NCI-H510A treated with DMSO at 0.1 percent for 48 hours (cell line): Measurements from ENCODE around the gene TEDC1.

Source experiments
- DNase-seq: peaks from one replicate; lab custom pipeline; 2025; lab: John Stamatoyannopoulos, UW

TEDC1 gene

DNA sequence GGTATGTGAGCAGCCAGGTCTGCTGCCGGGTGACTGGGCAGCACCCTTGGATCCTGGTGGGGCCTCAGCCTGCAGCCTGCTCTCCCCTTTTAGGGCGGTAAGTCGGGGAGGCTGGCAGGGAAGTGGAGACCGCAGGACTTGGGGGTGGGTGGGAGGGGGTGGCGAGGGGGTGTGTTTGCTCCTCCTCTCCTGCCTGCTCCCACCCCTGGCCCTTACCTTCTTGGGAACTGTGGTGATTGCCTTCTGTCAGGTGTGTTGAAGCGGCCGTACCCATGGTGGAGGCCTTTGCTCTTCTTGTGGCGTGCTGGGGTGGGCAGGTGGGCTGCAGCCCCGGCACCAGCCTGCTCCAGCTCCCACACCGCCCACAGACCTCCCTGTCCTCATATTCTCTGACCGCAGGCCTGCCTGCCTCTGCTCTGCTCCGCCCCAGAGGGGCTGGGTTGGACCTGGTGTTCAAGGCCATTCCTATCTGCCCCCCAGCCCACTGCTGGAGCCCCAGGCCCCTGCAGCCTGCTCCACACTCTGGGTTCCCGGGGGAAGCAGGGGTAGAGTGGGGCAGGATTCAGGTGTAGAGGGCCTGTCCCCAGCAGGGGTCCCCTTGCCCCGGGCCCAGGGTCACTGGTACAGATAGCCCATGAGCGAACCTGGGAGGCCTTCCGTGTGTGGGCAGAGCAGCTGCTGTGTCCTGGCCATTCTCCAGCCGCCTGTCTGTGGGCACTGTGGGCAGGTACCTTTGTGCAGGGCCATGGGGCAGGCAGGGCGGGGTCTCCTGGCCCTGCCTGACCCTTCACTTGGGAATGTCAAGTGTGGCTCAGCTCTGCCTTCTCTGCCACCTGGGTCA is 5.2 kb downstream of the TEDC1 start:
- no peak for DNase-seq

GRCh38 chr14:105496831-105497591 is 6.0 kb downstream of the TEDC1 start:
- no peak for DNase-seq

DNA sequence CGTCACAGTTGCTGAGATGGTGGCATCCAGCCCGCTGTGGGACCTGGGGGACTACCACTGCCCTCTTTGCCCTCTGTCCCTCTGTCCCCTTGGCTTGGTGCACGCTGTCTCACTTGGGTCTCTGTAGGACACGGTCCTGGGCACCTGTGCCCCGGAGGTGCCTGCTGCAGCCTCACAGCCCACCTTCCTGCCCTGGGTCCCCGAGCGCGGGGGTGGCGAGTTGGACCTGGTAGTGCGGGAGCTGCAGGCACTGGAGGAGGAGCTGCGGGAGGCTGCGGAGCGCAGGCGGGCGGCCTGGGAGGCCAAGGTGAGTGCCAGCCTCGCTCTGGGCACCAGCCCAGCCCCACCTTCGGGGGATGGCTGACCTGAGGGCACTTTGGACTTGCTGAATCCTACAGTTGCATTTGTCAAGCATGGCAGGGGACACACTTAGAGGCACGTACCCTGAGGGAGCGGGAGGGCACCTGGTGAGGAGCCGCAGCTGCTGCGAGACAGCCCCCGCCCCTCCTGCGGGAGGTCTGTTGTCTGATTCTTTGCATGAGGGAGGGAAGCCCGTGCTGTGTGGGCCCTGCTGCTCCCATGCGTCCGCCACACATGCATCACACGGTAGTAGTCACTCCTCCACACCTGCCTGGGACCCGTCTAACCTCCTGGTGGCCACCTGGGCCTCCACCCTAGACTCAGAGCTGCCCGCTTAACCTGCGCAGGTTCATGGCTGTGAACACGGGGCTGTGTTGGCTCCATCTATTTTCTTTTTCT is 6.8 kb downstream of the TEDC1 start:
- DNase-seq, result no peak

DNA sequence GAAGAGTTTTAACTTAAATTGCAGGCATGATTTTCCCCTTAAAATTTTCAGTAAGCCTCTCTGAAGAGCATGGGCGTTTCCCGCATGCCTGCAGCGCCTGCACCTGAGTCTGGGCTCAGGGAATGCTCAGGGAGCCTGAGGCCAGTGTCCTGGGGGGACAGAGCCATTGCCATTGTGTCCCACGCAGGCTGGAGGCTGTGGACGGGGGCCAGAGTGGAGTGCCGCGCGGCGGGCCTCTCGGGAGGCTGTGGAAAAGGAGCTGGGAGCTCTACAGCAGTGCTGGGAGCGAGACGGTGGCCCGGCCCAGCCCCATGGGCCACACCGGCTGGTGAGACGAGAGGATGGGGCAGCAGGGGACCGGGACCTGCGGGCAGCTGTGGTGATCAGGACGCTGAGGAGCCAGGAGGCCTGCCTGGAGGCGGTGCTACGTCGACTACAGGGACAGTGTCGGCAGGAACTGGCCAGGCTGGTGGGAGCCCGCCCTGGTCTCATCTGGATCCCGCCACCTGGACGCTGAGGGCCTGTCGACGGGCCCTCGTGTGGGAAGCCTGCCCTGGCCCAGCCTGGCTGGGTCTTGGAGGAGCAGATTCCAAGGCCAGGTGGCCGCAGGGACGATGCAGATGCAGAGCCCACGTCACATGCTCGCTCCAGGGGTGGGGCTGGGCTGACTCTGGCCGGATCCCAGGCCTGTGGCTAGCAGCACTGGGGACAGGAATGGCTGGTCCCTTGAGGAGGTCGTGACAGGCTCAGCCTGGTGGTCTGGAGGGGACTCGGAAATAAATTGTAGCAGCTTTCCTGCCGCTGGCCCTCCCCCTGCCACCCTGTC is 7.6 kb downstream of the TEDC1 start:
- no peak for DNase-seq

GRCh38 chr14:105499256-105500035 is 8.4 kb downstream of the TEDC1 start:
- DNase-seq, result no peak

DNA sequence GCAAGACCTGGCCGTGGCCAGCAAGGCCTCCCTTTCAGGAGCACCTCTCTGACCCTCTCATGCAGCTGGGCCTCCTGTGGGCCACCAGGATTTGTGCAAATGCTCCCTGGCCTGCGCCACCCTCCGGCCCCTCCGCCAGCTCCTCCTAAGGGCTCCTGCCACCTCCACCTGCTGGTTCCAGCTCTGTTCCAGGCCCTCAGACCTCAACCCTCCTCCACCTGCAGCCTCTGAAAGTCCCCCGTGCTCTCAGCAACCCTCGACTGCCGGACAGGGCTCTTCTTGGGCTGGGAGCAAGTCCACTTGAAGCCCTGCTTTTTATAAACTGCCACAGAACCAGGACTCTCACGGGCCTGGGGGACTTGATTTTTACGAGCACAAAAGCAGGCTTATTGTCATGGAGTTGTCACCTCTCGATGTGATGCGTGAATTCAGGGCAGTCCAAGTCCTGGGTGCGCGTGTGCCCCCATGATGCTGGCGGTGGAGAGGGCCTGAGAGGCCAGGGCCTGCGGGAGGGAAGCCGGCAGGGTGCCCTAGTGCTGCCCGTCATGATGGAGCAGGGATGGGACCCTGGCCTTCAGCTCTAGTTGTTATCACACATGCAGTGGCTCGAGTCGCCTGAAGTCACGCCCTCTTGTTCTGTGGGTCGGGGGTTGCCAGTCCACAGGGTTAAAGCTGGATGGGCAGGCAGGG is 9.1 kb downstream of the TEDC1 start:
- DNase-seq, result no peak

- DNase-seq, result no peak
Observed at GRCh38 chr14:105500726-105501101, 9.7 kb downstream of the TEDC1 start.

DNA sequence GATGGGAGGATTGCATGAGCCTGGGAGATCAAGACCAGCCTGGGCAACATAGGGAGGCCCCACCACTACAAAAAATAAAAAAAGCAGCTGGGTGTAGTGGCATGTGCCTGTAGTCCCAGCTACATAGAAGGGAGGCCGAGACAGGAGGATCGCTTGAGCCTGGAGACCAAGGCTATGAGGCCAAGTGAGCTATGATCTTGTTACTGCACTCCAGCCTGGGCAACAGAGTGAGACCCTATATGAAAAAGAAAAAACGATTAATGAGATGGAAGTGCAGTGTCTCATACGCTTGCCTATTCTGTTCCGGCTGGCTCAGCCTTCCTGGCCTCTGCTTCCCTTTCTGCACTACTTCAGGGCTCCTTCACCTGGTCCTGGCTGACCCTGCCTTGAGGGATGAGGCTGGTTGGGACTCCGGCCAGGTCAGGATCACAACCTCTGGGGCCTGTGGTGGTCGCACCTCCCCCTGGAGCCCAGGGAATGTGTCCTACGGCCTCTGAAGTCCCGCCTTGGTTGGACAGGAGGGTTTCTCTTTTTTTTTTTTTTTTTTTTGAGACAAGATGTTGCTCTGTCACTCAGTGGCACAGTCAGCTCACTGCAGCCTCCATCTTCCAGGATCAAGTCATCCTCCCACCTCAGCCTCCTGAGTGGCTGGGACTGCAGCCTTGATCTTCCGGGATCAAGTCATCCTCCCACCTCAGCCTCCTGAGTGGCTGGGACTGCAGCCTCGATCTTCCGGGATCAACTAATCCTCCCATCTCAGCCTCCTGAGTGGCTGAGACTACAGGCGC is 10.7 kb downstream of the TEDC1 start:
- DNase-seq, result no peak

- DNase-seq, result no peak
Observed at GRCh38 chr14:105502446-105503295, 11.6 kb downstream of the TEDC1 start.

GRCh38 chr14:105503296-105503640 is 12.2 kb downstream of the TEDC1 start:
- no peak for DNase-seq

GRCh38 chr14:105503935-105504692 is 13.1 kb downstream of the TEDC1 start:
- no peak for DNase-seq

DNA sequence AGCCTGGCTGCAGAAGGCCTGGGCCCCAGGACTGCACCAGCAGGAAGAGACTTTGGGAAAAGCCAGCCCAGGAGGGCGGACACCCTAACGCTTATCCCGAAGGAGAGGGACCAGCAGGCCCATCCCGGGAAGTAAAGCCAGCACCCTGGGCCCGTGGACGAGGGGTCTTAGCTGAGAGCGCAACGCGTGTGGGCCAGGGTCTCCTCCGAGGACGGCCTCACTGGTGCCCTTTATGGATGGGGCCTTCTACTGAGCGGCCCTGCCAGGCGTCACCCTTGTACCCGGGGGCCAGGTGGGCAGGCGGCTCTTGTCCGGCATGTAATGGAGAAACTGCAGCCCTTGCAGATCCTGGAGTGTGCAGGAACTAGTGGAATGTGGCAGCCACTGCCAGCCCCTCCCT is 14.1 kb downstream of the TEDC1 start:
- DNase-seq, result no peak

DNA sequence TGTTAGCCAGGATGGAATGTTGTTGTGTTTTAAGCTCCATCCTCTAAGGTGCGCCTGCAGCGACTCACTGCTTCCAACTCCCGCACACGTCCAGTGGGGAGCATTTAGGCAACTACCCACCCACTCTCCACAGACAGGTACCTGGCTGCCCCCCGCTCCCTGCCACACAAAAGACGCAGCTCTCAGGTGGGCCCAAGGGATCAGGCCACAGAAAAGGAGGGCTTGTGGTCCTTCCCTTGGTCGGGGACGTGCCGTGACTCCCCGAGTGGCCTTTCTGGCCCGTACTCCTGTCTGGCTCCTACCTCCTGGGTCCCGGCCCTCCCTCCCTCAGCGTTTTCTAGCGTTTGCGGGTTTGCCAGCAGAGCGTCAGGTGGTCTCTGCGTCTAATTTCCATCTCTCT is 16.2 kb downstream of the TEDC1 start:
- no peak for DNase-seq

- DNase-seq, result no peak
Observed at GRCh38 chr14:105508069-105508468, 17.0 kb downstream of the TEDC1 start.

DNA sequence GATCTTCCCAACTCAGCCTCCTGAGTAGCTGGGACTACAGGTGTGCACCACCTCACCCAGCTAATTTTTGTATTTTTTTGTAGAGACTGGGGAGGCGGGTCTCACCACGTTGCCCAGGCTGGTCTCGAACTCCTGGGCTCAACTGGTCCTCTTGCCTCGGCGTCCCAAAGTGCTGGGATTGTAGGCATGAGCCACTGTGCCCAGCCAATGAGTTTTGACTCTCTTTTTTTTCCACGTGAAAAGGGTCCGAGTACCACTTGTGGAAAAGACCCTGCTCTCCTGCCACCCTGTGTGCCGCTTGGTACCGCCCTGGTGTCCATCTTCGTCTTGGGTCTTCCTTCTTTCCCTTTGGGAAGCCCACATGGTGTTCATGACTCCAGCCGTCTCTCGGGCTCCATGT is 17.6 kb downstream of the TEDC1 start:
- no peak for DNase-seq

GRCh38 chr14:105517096-105517495 is 26.1 kb downstream of the TEDC1 start:
- no peak for DNase-seq

GRCh38 chr14:105519946-105520698 is 29.1 kb downstream of the TEDC1 start:
- no peak for DNase-seq
